ENCODE results near the gene PLCB2. TPM values are rescaled to one million over a fixed set of nuclear protein-coding genes. Genes with fewer than 3 reads are reported as not detected.

The PLCB2 gene, protein sequence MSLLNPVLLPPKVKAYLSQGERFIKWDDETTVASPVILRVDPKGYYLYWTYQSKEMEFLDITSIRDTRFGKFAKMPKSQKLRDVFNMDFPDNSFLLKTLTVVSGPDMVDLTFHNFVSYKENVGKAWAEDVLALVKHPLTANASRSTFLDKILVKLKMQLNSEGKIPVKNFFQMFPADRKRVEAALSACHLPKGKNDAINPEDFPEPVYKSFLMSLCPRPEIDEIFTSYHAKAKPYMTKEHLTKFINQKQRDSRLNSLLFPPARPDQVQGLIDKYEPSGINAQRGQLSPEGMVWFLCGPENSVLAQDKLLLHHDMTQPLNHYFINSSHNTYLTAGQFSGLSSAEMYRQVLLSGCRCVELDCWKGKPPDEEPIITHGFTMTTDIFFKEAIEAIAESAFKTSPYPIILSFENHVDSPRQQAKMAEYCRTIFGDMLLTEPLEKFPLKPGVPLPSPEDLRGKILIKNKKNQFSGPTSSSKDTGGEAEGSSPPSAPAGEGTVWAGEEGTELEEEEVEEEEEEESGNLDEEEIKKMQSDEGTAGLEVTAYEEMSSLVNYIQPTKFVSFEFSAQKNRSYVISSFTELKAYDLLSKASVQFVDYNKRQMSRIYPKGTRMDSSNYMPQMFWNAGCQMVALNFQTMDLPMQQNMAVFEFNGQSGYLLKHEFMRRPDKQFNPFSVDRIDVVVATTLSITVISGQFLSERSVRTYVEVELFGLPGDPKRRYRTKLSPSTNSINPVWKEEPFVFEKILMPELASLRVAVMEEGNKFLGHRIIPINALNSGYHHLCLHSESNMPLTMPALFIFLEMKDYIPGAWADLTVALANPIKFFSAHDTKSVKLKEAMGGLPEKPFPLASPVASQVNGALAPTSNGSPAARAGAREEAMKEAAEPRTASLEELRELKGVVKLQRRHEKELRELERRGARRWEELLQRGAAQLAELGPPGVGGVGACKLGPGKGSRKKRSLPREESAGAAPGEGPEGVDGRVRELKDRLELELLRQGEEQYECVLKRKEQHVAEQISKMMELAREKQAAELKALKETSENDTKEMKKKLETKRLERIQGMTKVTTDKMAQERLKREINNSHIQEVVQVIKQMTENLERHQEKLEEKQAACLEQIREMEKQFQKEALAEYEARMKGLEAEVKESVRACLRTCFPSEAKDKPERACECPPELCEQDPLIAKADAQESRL
- 100 to 1,000 TPM; 178 to 182 TPM for total RNA-seq

DNA sequence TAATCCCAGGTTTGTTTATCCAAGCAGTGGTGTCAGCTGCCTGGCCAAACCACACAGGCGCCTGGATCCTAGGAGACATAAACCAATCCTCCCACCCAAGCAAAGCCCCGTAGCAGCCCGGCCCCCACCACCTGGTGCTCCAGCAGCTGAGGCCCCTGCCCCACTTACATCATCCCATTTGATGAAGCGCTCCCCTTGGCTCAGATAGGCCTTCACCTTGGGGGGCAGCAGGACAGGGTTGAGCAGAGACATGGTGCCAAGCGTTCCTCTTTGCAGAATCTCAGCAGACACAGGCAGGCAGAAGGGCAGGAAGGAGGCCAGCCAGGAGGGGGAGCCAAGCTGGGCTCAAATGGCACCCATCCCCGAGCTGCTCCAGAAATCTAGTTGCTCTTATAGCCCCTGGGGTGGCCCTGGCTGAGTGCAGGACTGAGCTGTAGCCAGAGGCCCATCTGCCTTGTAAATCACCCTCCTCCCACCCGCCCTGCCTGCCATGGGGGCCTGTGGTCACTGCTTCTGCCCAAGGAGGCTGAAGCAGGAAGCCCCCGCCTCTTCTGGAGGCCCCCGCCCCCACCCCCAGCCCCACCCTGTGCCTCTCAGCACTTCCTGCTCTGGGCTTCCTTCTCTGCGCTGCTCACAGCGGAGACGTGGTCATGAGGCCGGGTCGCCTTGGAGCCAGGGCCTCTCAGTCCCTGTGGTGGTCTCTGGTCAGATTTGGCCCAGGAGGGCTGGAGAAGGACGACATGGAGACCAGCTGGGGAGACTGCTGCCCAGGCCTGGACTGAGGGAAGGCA is at the start of gene PLCB2:
TSS of gene PLCB2 (minus strand) at position 515 of the 791 bp plus-strand sequence. CDS start at position 252, 263 bp downstream.

DNA sequence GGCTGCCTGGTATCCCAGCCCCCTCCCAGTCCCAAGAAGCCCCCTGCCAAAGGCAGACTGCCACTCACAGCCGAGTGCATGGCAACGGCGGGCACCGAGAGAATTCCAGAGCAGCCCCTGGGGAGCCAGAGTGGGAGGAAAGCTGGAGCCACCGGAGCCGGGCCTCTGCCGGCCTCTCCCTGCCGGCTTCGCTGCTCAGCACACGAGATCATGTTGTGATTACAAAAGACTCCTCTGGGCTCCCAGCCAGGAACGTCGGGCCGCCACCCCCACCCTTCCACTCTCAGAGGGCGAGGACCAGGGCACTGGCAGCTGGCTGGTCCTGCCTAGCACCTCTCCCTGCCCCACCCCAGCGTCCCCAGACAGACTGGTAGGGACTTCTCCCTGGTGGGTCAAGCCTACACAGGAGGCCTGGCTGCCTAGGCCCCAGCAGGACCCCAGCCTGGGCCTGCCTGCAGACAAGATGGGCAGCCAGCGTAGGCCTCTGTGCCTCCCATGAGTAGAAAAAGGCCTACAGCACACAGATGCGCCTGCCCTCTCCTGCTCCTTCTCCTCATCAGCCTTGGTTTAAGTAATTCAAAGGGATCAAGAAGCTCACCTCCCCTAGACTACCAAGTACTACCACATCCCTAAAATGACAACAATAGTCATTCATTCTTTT is 33.1 kb upstream of the PLCB2 start, which contains the start of gene CCDC9B:
TSS of gene CCDC9B (minus strand) at position 200 of the 661 bp plus-strand sequence. CDS start at position 80, 120 bp downstream.

DNA sequence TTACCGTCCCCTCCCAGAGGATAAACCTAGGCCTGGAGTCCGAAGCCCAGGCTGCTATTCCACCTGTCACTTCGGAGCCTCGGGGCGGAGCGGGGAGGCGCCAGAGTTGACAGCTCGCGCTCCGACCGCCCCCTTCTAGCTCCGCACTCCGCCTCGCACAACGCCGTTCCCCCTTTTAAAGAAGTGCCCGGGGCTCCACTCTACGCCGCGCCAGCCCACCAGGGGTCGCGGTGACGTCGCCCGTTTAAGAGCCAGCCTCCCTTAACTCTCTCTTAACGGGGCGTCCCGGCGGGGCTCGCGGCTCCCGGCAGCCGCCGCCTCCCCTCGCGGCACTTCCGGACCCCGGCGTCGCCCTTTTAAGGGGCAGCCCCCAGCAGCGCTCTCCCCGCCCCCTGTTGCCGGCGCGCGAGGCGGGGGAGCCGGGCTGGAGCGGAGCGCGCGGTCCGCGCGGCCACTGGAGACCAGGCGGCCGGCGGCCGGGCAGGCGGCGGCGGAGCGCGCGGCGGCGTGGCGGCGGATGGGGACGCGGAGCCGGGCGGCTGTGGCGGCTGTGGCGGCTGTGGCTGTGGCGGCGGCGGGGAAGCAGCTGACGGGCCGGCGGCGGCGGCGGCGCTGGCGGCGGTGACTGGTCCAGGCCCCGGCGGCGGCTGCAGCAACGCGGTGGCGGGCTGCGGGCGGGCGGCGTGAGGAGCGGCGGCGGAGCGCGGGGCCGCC is 15.7 kb upstream of the PLCB2 start, which contains the start of gene INAFM2:
TSS of gene INAFM2 (plus strand) at position 454 of the 714 bp plus-strand sequence. CDS start 364 bp downstream, outside the sequence.

DNA sequence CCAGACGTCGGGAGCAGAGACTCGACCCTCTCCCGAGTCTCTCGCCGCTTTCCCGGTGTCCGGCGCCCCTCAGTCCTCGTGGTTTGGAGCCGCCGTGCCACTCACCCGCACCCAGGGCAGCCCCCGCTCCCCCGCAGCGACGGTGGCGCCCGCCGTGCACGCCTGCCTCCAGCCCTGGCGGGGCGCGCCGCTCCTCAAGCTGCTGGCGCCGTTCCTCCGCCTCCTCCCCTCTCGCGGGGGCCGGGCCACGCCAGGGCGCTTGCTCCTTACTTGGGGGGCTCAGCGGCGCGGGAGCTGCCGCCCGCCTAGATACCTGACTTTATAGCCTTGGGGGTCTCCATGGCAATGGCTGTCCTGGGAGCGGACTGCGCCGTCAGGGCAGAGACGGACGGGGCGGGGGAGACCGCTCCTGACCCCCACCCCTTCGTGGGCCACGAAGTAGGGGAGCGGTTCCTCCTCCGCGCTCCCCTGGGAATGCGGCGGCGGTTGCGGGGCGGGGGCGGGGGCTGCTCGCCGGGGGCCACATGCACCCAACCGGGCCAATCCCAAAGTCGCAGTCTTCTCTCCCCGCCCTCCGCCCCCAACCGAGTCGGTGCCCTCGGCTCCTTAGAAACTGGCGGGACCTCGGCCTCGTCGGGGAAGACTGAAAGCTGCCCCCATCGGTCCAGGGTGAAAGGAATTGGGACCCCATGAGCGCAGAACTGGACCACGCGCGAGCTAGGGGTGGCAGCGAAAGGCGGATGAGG is 24.7 kb downstream of the PLCB2 start, which contains the start of gene ANKRD63:
TSS of gene ANKRD63 (minus strand) at position 196 of the 746 bp plus-strand sequence. CDS start 478 bp downstream, outside the sequence.

DNA sequence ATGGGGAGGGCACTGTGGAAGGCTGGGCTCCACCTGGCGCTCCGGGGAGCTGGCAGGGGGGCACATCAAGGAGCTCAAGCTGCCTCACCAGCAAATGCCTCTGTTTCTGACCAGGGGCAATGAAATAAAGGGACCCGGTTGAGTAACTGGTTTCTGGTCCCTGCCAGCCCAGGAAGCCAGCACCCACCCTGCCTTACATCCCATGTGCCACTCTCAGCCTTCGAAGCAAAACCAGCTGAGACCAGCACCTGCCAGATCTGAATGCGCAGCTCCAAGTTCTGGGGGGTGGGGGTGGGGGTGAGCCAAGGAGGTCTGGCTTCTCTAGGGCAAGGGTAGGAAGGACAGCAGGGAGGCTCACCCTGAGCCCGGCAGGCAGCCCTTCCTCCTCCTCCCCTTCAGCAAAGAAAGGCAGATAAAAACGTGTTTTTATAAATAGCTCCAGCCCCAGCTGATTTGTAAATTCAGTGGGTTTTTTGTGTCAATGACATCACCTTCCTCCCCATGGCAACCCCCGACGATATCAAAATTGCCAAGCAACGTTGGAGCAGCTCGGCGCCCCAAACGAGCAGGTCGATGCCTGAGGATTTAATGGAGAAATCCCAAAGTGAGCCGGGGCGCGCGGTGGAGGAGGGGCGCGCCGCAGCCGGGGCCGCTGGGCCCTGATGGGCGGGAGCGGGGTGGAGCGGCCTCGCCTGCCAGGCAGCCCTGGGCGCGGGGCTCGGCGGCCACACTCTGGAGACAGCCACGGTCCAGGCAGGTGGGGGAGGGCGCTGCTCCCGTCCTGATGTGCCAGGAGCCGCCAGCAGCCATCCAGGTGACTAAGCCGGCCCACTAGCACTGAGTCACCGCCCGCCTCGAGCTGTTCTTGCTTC is 69.0 kb downstream of the PLCB2 start, which contains the start of gene PAK6:
TSS of gene PAK6 (plus strand) at position 532 of the 872 bp plus-strand sequence. CDS start 25,723 bp downstream, outside the sequence.

Other genes with a start within 250 kb of the PLCB2 start
- 10 to 100 TPM; 24.1 to 25.0 TPM for gene BMF, start 199.1 kb downstream of the PLCB2 start, total RNA-seq
- gene BUB1B, start 146.9 kb downstream of the PLCB2 start, total RNA-seq = 10 to 100 TPM; 70.0 to 71.8 TPM
- under 1 TPM; 0.48 to 0.91 TPM for gene PAK6, start 68.9 kb downstream of the PLCB2 start, total RNA-seq
- under 1 TPM; 0.23 to 0.26 TPM for gene ANKRD63, start 24.9 kb downstream of the PLCB2 start, total RNA-seq
- 1 to 10 TPM; 8.4 to 9.7 TPM for gene INAFM2, start 15.8 kb upstream of the PLCB2 start, total RNA-seq
- under 1 TPM; 0.43 to 0.76 TPM for gene CCDC9B, start 33.0 kb upstream of the PLCB2 start, total RNA-seq
- gene PHGR1, start 43.1 kb upstream of the PLCB2 start, total RNA-seq = not detected
- under 1 TPM; 0.05 to 0.08 TPM for gene DISP2, start 50.3 kb upstream of the PLCB2 start, total RNA-seq
- 10 to 100 TPM; 35.5 to 35.7 TPM for gene KNSTRN, start 74.8 kb upstream of the PLCB2 start, total RNA-seq
- 10 to 100 TPM; 43.6 to 45.3 TPM for gene IVD, start 97.9 kb upstream of the PLCB2 start, total RNA-seq
- gene BAHD1, start 133.0 kb upstream of the PLCB2 start, total RNA-seq = 10 to 100 TPM; 29.7 to 30.0 TPM
- gene CHST14, start 163.0 kb upstream of the PLCB2 start, total RNA-seq = 10 to 100 TPM; 13.7 to 14.1 TPM